ENCODE measurements around the gene TSHZ1. TPM values are rescaled to one million over a fixed set of nuclear protein-coding genes. Genes with fewer than 3 reads are reported as not detected.

TSHZ1 gene
- polyA plus RNA-seq, 12 donors, result 19.5 to 200 (median 22.1) TPM

DNA sequence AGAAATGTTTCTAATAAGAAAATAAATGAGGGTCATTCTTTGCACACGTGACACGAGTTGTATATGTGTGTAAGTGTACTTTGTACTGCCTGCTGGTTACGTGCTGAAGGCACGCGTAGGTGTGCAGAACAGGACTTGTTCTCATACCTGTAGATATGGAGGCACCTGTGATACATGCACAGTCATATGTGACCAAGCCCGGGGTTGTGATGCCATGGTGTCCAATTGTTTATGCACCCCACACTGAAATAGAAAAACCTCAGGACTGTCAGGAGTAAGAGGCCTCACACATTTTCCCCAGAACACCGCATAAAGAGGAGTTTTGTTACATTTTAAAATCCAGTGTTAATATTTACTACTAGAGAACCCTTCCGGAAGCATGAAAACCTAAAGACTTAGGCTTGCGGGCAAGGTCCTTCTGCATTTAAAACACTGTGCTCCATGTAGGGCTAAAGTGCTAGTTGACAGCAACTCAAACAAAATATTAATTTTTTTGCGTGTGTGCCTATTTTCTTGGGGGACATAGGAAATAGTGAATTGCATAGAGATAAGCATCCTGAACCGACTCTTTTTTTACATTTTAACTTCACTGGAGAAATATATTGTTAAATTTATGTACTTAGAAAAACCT is 9.3 kb downstream of the TSHZ1 start:
- no peak for DNase-seq

DNA sequence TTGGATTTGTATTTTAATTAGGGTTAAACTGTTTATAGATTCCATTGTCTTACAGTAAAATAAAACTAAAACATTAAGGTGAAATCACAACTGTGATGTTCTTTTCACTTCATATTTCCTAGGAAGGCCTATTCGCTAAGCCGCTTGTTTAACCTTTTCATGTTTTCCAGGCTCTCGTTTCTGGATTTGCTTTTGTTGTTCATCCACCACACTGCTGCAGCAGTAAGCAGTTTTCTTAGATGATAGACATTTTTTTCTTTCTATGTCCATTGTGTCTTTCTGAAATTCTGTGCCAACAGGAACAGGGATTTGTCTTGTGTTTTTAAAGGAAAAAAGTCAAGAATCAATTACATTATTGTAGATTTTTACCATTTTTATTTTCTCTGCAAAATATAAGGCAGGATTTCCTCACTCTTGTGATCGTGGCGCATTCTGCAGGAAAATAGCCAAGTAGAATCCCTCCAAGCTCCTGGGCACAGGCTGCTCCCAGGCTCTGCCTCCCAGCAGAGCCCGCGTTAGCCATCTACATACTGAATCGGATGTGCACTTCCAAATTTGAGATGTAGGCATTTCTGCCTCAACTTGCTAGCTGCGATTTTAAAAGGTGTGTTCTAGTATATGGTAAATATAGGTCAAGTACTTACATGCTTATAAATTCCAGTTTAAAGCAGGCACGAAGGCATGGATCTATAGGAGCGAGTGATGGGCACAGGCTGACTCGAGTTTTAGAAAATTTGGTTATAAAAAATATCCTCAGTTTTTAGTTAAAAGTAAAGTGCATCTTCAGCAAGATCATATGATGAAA is 10.2 kb downstream of the TSHZ1 start:
- DNase-seq, result no peak

GRCh38 chr18:75221397-75221796 is 10.8 kb downstream of the TSHZ1 start:
- DNase-seq, result no peak

DNA sequence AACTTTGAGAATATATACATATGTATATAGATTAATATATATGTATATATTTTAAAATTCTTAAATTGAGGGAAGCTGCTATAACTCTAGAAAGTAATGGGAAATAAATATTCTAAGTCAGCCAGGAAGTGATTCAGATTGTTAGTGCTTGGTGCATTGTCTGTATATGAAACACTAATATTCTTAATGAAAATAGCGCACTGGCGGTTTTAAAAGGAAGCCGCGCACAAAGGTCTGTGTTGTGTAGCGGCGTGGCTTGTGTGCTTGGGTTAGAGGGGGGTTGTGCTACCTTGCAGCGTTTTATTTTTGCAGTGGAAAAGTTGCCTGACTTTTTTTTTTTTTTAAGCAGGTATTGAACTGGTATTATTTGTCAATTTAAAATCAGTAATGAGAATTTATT is 11.3 kb downstream of the TSHZ1 start:
- no peak for DNase-seq

DNA sequence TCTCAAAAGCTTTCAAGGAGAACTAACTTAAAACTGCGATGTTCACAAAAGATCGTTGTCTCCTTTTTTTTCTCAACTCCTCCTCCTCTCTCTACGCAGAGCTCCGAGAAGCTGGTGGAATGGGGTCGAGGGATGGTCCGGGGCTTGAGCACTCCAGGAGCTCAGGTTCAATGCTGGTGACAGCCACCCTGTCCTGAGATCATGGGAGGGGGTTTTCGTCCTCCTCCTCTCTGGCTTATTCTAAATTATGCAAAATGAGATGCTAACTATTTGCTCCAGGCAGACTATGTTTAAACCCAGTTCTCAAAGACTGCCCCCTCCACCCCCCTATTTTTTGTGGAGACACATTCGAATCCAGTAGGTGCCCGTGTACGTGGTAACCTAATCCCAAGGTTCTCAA is 11.8 kb downstream of the TSHZ1 start:
- no peak for DNase-seq

DNA sequence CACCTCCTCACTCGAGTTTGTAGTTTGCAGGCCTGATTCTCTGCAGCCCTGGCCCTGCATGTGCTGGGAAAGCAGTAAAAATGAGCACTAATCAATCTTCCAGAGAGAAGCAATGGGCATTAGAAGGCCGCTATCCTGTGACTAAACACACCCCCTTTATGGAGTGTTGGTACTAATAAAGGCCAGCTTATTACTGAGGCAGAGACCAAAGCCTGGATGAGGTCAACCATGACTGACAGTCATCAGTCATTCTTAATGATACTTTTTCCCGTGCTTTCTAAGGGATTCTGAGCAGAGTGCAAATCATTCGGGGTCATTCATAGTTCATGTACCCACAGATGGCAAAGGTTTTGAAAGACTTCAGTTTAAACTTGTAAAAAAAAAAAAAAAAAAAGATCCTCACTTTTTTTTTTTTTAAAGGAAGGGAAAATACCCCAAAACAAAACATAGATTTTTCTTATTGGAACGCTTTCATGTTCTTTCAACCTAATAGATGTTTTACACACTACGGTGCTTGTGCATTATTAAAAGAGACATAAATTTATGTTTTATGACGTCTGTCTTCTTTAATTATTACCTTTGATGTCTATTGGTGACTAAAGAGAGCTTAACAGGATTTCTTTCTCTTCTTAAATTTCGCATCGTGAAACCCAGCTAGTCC is 13.2 kb downstream of the TSHZ1 start:
- no peak for DNase-seq

- DNase-seq, result no peak
These were observed 15.8 kb downstream of the TSHZ1 start for GRCh38 chr18:75226286-75226955.

GRCh38 chr18:75226956-75227316 is 16.3 kb downstream of the TSHZ1 start:
- no peak for DNase-seq

- no peak for DNase-seq
These were observed 17.1 kb downstream of the TSHZ1 start for GRCh38 chr18:75227535-75228296.

- no peak for DNase-seq
These were observed 18.4 kb downstream of the TSHZ1 start for GRCh38 chr18:75228967-75229366.

DNA sequence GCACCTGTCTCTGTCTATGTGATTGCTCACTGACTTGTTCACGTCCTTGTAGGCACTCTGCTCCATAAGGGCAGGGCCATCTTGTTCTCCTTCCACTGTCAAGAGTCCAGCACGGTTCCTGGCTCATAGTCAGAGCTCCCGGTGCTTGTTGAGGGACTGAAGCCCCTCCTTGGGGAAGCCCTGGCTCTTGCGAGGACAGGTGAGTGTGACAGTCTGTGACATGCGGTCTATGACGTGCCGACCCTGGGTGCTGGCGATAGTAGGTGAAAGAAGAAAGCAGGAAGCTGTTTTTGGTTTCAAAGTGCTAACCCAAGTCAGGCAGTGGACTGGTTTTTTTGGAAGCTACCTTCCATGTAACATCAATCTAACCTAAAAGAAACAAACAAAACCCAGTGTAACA is 18.8 kb downstream of the TSHZ1 start:
- DNase-seq, result no peak

- DNase-seq, result no peak
These were observed 19.8 kb downstream of the TSHZ1 start for GRCh38 chr18:75230163-75231052.

- DNase-seq, result no peak
These were observed 20.4 kb downstream of the TSHZ1 start for GRCh38 chr18:75231053-75231406.

GRCh38 chr18:75234901-75235300 is 24.3 kb downstream of the TSHZ1 start:
- no peak for DNase-seq

- DNase-seq, result no peak
These were observed 25.3 kb downstream of the TSHZ1 start for GRCh38 chr18:75235896-75236295.

DNA sequence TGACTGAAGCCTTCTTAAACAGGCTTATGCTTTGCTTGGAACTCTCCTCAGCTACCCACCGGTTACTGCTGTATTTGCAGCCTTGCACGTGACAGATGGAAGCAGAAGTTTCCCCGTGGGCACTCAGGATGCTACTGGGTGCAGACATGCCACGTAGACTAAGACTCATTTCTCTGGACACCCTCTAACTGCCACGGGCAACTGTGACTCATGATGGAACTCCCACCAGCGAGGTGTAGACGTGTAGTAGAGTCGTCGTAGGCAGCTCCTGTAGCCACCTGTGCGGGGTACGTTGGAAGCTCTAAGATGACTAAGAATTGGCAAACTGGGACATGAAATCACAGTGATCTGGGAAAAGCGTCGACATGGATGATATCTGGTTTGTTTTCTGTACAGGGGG is 27.5 kb downstream of the TSHZ1 start:
- DNase-seq, result no peak

- no peak for DNase-seq
These were observed 28.2 kb downstream of the TSHZ1 start for GRCh38 chr18:75238786-75239185.

DNA sequence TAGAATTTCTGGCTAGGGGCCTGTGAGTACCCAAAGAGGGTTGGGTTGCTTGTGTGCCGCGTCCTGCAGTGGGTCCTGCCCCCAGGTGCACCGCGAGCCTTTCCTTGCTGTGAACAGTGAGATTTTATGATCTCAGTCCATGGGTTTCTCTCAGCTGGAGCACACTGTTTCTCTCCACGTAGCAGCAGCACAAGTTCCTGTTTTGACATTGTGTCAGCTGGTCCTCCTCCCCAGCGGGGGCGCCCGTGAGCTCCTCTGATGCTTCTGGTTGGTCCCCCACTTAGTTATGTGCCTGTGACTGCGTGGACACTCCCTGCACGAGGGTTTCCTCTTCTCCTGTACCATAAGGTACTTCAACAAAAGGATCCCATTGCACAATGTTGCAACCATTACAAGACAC is 29.8 kb downstream of the TSHZ1 start:
- no peak for DNase-seq

DNA sequence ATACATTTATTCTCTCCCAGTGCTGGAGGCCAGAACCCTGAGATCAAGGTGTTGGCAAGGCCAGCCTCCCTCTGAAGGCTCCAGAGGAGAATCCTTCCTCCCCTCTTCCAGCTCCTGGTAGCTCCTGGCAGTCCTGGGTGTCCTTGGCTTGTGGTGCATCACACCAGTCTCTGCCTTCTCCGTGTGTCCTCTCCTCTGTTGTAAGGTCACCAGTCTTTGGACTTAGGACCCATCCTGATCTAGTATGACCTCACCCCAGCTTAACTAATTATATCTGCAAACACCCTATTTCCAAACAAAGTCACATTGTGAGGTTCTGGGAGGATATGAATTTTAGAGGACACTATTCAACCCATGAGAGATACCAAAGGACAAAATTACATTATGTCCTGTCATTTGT is 31.1 kb downstream of the TSHZ1 start:
- no peak for DNase-seq

- DNase-seq, result no peak
These were observed 34.0 kb downstream of the TSHZ1 start for GRCh38 chr18:75244351-75245313.

Data from muscle of arm (tissue), 12 donors.